Stomach (tissue), 4 donors: ENCODE data around the gene ARHGAP24.

Experiments used
- CTCF ChIP-seq, 7 experiments: fragments of 450-650 bp in 4 of 7; fragments of 200-600 bp in 3 of 7; sonication (generic) in 3 of 7; IDR thresholded peaks; one replicate each; pipeline ENCODE4 v1.5.1; 2016 to 2019; ENCODE audit warnings: antibody characterized with exemption in 7 of 7, control low read depth in 2 of 7, mild to moderate bottlenecking in 1 of 7
- EP300 ChIP-seq: sonication (generic); formaldehyde crosslinking; IDR thresholded peaks from one replicate; pipeline ENCODE4 v1.6.1; 2017; ENCODE audit warnings: antibody characterized with exemption
- POLR2A ChIP-seq, 4 donors: fragments of 450-650 bp; IDR thresholded peaks; one replicate each; pipeline ENCODE4 v1.6.1; 2016; ENCODE audit warnings: antibody characterized with exemption in 4 of 4, control low read depth in 2 of 4, mild to moderate bottlenecking in 1 of 4, moderate library complexity in 1 of 4
- POLR2AphosphoS5 ChIP-seq, 3 donors: sonication (generic); formaldehyde crosslinking; IDR thresholded peaks; one replicate each; pipeline ENCODE4 v1.6.1; 2016; ENCODE audit warnings: antibody characterized with exemption in 3 of 3

GRCh38 chr4:85531560-85532341 is 56.8 kb downstream of the ARHGAP24 start:
- TF ChIP-seq CTCF (IDR thresholded peaks at IDR 0.05) (no peak), POLR2A (IDR thresholded peaks at IDR 0.05) (no peak), EP300 (no peak), POLR2AphosphoS5 (IDR thresholded peaks at IDR 0.05) (no peak)
